Measurements from ENCODE around the gene TRIP10.

The TRIP10 gene

GRCh38 chr19:6728346-6728745, 11.1 kb upstream of the TRIP10 start:
- H3K27me3 Mint-ChIP-seq, result peaks cover 17% of the 10 kb centered on the region
- H3K4me3 Mint-ChIP-seq, result no peak overlapping the region

GRCh38 chr19:6729573-6730152, 9.8 kb upstream of the TRIP10 start:
- H3K36me3 Mint-ChIP-seq, result peaks cover 17% of the 10 kb centered on the region
- no peak overlapping the region for H3K4me3 Mint-ChIP-seq
- CTCF ChIA-PET, result no interaction called here
- peaks cover 10% of the 10 kb centered on the region for H3K27me3 Mint-ChIP-seq
- H3K27ac Mint-ChIP-seq, result no peak overlapping the region
- DNase-seq, result no peak
- no peaks in the 10 kb centered on the region for H3K9me3 Mint-ChIP-seq
- H3K4me1 Mint-ChIP-seq, result peaks cover 10% of the 10 kb centered on the region

More at GRCh38 chr19:6728346-6728745, 11.1 kb upstream of the TRIP10 start:
- H3K27ac Mint-ChIP-seq, result peak overlapping the region; percentile 47
- H3K9me3 Mint-ChIP-seq, result no peaks in the 10 kb centered on the region
- peaks cover 16% of the 10 kb centered on the region for H3K4me1 Mint-ChIP-seq
- CTCF ChIA-PET, result no interaction called here
- H3K36me3 Mint-ChIP-seq, result peaks cover 14% of the 10 kb centered on the region
- DNase-seq, result no peak

DNA sequence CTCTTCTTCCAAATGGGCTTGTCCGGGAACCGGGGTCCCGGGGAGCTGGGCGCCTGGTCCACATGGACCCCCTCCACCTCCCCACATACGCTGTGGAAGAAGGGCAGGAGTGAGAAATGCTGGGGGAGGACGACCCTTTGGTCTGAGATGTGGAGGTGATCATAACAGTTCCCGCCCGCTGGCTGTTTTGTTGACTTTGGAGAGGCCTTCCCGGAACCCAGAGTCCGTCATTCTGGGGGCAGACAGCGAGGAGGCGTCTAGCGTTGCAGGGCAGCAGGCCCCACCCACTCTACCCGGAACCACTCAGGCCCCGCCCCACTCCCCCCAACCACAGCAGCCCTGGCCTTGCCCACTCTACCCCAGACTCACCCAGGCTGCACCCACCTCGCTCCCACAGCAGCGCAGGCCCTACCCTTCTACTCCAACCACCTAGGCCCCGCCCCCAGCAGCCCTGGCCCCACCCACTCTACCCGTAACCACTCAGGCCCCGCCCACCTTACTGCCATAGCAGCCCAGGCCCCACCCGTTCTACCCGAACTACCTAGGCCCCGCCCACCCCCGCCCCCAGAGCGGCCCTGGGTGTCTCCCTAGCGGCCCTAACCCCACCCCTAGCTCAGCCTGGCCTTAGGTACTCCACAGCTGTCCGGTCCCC, 9.2 kb upstream of the TRIP10 start:
- CTCF ChIA-PET, result no interaction called here
- DNase-seq, result peak; percentile 52
- peaks cover 7% of the 10 kb centered on the region for H3K4me1 Mint-ChIP-seq

DNA sequence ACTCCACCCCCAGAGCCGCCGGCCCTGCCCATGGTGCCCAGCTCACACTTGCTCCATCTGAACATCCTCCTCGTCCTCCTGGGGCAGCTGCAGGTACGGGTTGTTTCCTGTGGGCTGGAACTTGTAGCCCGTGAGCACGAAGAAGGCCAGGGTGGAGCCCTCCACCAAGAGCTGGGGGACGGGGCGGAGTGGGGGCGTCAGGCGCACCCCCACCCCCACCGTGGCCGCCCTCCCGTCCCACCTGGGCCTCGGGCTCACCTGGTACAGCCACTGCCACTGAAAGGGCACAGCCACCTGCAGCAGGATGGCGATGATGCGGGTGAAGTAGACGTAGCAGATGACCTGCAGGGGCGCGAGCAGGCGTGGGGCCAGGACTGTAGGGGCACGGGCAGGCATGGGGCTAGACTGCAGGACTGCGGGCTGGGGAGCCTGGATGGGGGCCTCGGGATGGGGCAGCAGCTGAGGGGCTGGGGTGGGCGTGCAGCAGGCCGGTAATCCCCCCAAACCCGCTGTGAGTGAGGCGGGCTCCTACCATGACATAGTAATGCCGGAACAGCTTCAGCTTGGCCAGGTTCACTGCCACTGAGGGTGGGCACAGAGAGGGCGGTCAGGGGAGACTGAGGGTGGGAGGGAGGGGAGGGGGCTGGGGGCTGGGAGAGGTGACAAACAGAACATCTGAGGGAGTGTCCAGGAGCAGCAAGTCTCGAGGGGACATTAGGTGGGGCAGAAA, 8.4 kb upstream of the TRIP10 start:
- peaks cover 9% of the 10 kb centered on the region for H3K4me1 Mint-ChIP-seq
- no peak overlapping the region for H3K4me3 Mint-ChIP-seq
- H3K27me3 Mint-ChIP-seq, result no peaks in the 10 kb centered on the region
- CTCF ChIA-PET, result no interaction called here
- no peaks in the 10 kb centered on the region for H3K9me3 Mint-ChIP-seq
- H3K27ac Mint-ChIP-seq, result no peak overlapping the region
- no peak for DNase-seq
- H3K36me3 Mint-ChIP-seq, result peaks cover 22% of the 10 kb centered on the region

More for the DNA sequence above, 9.2 kb upstream of the TRIP10 start:
- H3K27me3 Mint-ChIP-seq, result peaks cover 5% of the 10 kb centered on the region
- H3K36me3 Mint-ChIP-seq, result peaks cover 17% of the 10 kb centered on the region
- H3K4me3 Mint-ChIP-seq, result no peak overlapping the region
- no peak overlapping the region for H3K27ac Mint-ChIP-seq
- no peaks in the 10 kb centered on the region for H3K9me3 Mint-ChIP-seq

DNA sequence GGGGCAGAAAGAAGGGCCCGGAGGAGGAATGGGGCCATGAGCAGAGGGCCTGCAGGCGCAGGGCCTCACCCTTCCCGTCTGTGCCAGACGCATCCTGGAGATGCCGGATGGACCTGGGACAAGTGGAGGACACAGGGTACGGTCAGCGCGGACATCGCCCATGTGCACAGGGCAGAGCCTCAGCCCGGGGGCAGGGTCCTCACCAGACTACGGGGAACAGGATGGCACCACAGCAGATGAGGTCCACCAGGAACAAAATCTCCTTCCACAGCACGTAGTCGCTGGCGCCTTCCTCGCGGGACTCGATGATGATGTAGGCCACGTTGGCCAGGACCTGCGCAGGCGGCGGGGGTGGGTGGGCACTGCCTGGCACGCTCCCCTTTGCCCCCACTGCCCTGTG, 7.7 kb upstream of the TRIP10 start:
- DNase-seq, result no peak
- H3K27me3 Mint-ChIP-seq, result no peaks in the 10 kb centered on the region
- no peak overlapping the region for H3K27ac Mint-ChIP-seq
- no peaks in the 10 kb centered on the region for H3K9me3 Mint-ChIP-seq
- H3K4me1 Mint-ChIP-seq, result peaks cover 13% of the 10 kb centered on the region
- H3K4me3 Mint-ChIP-seq, result no peak overlapping the region
- H3K36me3 Mint-ChIP-seq, result peaks cover 25% of the 10 kb centered on the region
- CTCF ChIA-PET, result no interaction called here

- Mint-ChIP-seq H3K27me3 (peaks cover 4% of the 10 kb centered on the region), H3K9me3 (no peaks in the 10 kb centered on the region), H3K4me3 (no peak overlapping the region), H3K4me1 (peaks cover 15% of the 10 kb centered on the region), H3K36me3 (peaks cover 25% of the 10 kb centered on the region), H3K27ac (no peak overlapping the region)
- CTCF ChIA-PET, result no interaction called here
- DNase-seq, result no peak
These were observed 6.6 kb upstream of the TRIP10 start for GRCh38 chr19:6732803-6733337.

- Mint-ChIP-seq H3K9me3 (no peaks in the 10 kb centered on the region), H3K4me1 (peaks cover 22% of the 10 kb centered on the region), H3K27ac (no peak overlapping the region), H3K4me3 (no peak overlapping the region), H3K36me3 (peaks cover 25% of the 10 kb centered on the region), H3K27me3 (peaks cover 4% of the 10 kb centered on the region)
- no peak for DNase-seq
- CTCF ChIA-PET, result no interaction called here
These were observed 6.0 kb upstream of the TRIP10 start for GRCh38 chr19:6733338-6734095.

- H3K9me3 Mint-ChIP-seq, result no peaks in the 10 kb centered on the region
- H3K4me1 Mint-ChIP-seq, result peaks cover 28% of the 10 kb centered on the region
- H3K36me3 Mint-ChIP-seq, result peaks cover 25% of the 10 kb centered on the region
- no peak overlapping the region for H3K27ac Mint-ChIP-seq
- DNase-seq, result no peak
- H3K4me3 Mint-ChIP-seq, result no peak overlapping the region
- peaks cover 4% of the 10 kb centered on the region for H3K27me3 Mint-ChIP-seq
- CTCF ChIA-PET, result no interaction called here
These were observed 5.3 kb upstream of the TRIP10 start for GRCh38 chr19:6734096-6734696.

DNA sequence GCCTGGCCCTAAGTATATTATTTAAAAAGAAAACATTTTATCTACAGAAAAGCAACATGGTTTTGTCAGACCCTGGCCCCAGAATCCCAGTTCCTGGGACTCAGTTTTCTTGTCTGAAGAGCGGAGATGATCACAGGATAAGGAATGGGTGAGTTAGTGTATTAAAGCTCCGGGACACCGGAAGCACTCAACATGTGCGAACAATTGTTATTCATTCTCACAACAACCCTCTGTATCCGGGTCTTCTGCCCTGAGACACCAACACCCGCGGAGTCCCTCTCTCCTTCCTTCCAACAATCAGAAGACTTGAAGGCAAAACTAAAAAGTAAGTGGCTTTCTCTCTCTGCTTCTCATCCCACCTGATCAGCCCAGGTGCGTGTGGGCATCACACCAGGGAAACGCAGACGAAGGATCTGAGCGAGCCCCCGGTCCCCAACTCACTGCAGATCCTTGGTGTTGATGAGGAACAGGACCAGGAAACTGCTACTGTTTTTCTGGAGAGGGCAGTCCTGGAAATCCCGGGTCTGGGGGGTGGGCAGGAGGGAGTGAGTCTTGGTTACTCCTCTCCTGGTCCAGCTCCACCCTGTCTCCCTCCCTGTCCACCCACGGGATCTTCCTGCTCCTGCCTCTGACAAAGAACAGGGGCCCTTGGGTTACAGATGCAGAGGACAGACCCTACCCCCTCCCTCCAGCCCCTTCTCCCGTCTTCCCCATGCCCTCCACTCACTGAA, 4.1 kb upstream of the TRIP10 start:
- peak overlapping the region; percentile 98 for H3K4me3 Mint-ChIP-seq

GRCh38 chr19:6736169-6736916, 3.1 kb upstream of the TRIP10 start:
- Mint-ChIP-seq H3K4me1 (peaks cover 40% of the 10 kb centered on the region), H3K27me3 (peaks cover 7% of the 10 kb centered on the region), H3K4me3 (peak overlapping the region; percentile 98), H3K36me3 (peaks cover 18% of the 10 kb centered on the region), H3K9me3 (no peaks in the 10 kb centered on the region), H3K27ac (peak overlapping the region; percentile 98)
- peak; percentile 81 for DNase-seq
- CTCF ChIA-PET, result interaction anchor here (0.8 to 4.3 kb wide), 11 partner anchors 12 to 219 kb away, joined by 3 to 72 read pairs (median 5); partner anchors contain the start of gene VAV1

More for the DNA sequence above, 4.1 kb upstream of the TRIP10 start:
- CTCF ChIA-PET, result interaction anchor here (0.8 to 4.3 kb wide), 7 partner anchors 11 to 218 kb away, joined by 3 to 72 read pairs (median 5); no protein-coding TSS in a partner anchor
- Mint-ChIP-seq H3K9me3 (no peaks in the 10 kb centered on the region), H3K27ac (peak overlapping the region; percentile 98), H3K4me1 (peaks cover 33% of the 10 kb centered on the region), H3K27me3 (peaks cover 4% of the 10 kb centered on the region), H3K36me3 (peaks cover 18% of the 10 kb centered on the region)
- no peak for DNase-seq

DNA sequence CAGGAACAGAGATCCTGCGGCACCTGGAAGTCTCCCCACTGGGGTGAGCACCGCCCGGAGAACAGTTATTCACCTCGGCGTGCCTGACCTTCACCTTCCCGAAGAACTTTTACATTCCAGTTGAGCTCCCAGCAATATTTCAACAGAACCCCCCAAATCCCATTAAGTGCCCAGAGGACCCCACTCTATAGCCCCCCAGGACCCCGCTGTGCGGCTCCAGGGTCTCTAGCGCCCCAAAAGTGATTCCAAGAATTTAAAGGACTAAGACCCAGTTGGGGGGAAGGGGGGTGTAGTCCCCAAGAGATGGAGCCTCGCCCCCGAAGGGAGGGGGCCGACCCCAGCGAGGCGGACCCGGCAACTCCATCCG, 2.6 kb upstream of the TRIP10 start:
- CTCF ChIA-PET, result interaction anchor here (1.0 to 4.3 kb wide), 10 partner anchors 12 to 220 kb away, joined by 3 to 72 read pairs (median 8); partner anchors contain the start of gene VAV1
- Mint-ChIP-seq H3K9me3 (no peaks in the 10 kb centered on the region), H3K4me1 (peaks cover 44% of the 10 kb centered on the region), H3K36me3 (peaks cover 18% of the 10 kb centered on the region), H3K4me3 (peak overlapping the region; percentile 98), H3K27me3 (peaks cover 7% of the 10 kb centered on the region), H3K27ac (peak overlapping the region; percentile 98)
- DNase-seq, result no peak

DNA sequence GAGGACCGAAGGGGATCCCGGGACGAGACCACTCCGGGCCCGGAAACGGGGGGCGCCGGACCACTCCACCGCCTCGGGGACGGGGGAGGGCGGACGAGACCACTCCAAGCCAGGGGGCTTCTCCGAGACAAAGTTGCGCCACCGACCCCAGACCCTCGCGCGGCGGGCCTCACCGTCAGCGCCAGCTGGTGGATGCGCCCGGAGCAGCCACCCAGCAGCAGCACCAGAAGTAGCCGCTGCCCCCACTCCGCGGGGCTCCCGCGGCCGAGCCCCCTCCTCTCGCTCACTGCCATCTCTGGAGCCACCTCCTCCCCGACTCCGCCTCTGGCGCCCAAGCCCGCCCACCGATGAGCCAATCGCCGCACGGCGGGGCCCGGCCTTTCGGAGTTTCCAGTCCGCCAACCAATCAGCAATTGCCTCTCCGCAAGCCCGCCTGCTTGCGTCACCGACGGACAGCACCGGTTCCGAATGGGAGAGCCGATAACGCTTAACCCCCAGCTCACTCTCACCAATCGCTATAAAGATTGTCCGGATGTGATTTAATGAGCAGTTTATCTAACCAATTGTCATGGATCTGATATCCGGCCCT, 2.1 kb upstream of the TRIP10 start, which contains the start of gene GPR108:
Gene GPR108, minus strand, starts transcription at position 297 of the 589 bp plus-strand sequence. Its CDS starts 4 bp downstream, at position 293.
- peak; percentile 100 for DNase-seq
- Mint-ChIP-seq H3K4me3 (peak within 1 kb of the TSS; percentile 98), H3K4me1 (peaks cover 44% of the 10 kb centered on the region), H3K27ac (peak within 1 kb of the TSS; percentile 98), H3K9me3 (no peaks in the 10 kb centered on the region), H3K27me3 (peaks cover 7% of the 10 kb centered on the region), H3K36me3 (peaks cover 15% of the 10 kb centered on the region)
- CTCF ChIA-PET, result interaction anchor here (1.0 to 4.3 kb wide), 9 partner anchors 35 to 221 kb away, joined by 3 to 72 read pairs (median 5); partner anchors contain the start of gene VAV1

Measured in activated naive CD4-positive, alpha-beta T cell treated with anti-CD3 and anti-CD28 coated beads, Interleukin-2, amount 10 ng/mL, durations not matched to agents 7 days and 5 days (primary cell).